Embryonic facial prominence (tissue), 1 donor: ENCODE measurements around the gene DIPK1B.

Experiments used
- DNase-seq: peaks from one replicate; pipeline ENCODE4 v3.0.0-alpha.2; 2016; ENCODE audit errors: extremely low spot score

Gene DIPK1B

GRCh38 chr9:136711751-136712689 is at the start of gene DIPK1B:
DIPK1B (plus strand) TSS chr9:136712572; CDS start chr9:136712666, 94 bp downstream.
- DNase-seq = no peak

GRCh38 chr9:136662656-136663581 is 49.5 kb upstream of the DIPK1B start, which contains the start of gene EGFL7:
EGFL7 (plus strand) TSS chr9:136662916; CDS start chr9:136668283, 5,367 bp downstream.
- no peak for DNase-seq

DNA sequence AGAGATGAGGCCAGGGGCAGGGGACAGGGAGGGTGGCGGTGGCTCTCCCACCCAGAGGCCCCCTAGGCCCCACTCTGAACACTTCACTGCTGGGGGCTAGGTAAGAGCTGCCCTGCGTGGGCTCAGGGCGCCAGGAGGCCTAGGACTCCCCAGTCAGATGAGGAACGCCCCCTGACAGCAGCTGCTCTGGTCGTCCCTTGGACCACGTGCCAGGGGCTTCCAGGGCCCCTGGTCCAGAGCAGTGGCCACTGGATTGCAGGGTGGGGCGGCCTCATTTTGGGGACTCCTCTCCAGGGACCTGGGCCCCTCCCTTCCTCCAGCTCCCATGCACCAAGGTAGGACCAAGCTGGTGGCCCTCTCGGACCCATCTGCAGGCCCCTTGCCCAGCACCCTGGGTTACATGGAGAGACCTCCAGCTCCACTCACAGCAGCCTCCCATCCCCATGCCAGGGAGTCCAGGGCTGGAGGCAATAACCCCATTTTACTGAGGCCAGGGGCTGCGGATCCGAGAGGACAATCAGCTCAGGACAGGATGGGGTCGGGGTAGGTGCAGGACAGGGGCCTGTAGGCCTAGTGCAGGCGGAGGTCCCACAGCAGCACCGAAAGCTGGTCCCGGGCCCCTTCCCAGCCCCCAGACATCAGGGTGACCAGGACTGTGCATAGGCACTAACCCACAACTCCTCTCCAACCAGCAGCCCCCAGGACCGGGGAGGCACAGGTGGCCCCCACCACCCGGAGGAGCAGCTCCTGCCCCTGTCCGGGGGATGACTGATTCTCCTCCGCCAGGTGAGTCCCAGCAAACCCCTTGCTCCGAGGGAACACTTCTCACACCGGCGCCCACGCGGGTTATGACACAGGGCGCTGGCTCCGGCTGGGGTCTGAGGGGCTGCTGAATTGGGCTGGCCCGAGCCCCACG is 48.1 kb upstream of the DIPK1B start:
- DNase-seq = no peak

DNA sequence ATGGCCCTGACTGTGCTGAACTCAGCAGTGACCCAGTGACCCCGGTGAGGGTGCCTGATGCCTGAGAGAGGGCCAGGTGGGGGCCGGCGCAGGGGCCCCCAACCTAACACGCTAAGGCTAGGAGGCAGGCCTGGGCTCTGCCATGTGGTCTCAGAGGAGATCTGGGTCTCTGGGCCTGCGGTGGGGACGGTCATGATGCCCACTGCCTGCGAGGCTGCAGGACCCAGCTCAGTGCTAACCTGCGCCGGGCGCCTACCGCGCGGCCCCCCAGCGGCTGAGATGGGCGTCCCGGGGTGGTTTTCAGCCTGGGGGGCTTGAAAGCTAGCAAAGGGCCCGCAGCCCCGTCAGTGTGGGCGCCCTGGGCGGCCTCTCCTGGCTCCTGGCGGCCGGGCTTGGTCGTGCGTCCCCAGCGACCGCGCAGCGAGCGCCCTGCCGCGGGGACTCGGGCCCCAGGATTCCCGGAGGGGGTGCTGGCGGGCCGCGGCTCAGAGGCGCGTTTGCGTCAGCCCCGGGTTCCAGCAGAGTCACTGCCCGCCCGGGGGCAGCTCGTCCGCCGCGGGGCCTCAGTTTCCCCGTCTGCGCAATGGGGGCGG is 47.2 kb upstream of the DIPK1B start:
- no peak for DNase-seq

- DNase-seq = no peak
Measured at GRCh38 chr9:136665704-136666371, 46.5 kb upstream of the DIPK1B start.

GRCh38 chr9:136666372-136667213 is 45.8 kb upstream of the DIPK1B start:
- DNase-seq = no peak

DNA sequence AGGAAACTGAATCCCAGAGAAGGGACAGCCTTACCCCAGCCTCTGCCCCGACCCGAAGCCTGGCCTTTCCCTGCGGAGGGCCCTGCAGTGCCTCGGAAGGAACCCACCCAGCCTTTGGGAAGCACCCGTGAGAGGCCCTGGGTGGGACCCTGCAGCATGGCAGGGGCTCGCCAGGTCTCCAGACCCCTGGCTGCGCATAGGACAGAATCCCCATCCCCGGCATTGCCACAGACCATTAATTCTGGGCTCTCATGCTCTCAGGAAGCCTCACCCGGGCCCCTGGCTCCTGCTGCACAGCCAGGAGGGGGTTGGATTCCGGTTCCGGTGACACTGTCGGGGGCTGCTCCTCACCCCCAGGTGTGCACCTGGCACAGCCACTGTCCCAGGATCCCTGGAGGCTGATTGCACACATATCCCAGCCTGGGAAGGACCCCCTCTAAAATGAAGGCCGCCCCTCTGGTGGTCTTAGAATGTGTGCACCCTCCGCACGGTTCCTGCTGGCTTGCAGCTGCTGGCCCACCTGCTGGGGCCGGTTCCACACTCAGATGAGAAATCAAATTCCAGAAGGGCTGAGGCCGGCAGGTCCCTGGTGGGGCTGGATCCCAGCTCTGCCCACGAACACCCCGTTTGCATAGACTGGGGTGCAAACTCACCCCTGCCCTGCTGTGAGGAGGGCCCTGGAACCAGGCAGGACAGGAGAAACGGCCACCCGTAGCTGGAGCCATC is 45.0 kb upstream of the DIPK1B start:
- no peak for DNase-seq

- no peak for DNase-seq
Measured at GRCh38 chr9:136667940-136668760, 44.2 kb upstream of the DIPK1B start.

GRCh38 chr9:136668983-136669790 is 43.2 kb upstream of the DIPK1B start:
- DNase-seq = no peak

DNA sequence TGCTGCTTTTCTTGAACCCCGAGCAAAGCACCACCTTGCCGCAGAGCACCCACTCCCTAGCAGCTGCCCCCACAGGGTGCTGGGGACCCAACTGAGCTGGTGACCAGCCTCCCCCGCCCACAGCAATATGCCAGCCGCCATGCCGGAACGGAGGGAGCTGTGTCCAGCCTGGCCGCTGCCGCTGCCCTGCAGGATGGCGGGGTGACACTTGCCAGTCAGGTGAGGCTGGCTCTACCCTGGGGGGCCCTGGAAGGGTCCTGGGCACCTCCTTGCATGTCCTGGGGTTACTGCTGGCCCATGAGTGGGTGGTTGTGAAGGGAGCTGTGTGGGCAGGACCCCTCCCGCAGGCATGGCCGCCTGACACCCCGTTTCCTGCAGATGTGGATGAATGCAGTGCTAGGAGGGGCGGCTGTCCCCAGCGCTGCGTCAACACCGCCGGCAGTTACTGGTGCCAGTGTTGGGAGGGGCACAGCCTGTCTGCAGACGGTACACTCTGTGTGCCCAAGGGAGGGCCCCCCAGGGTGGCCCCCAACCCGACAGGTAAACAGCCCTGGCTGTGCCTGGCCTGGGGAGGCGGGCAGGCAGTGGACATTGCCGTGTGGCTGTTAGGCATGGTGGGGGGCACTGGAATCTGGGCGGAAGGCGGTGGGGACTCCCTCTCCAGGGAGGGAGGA is 42.4 kb upstream of the DIPK1B start:
- DNase-seq = no peak

DNA sequence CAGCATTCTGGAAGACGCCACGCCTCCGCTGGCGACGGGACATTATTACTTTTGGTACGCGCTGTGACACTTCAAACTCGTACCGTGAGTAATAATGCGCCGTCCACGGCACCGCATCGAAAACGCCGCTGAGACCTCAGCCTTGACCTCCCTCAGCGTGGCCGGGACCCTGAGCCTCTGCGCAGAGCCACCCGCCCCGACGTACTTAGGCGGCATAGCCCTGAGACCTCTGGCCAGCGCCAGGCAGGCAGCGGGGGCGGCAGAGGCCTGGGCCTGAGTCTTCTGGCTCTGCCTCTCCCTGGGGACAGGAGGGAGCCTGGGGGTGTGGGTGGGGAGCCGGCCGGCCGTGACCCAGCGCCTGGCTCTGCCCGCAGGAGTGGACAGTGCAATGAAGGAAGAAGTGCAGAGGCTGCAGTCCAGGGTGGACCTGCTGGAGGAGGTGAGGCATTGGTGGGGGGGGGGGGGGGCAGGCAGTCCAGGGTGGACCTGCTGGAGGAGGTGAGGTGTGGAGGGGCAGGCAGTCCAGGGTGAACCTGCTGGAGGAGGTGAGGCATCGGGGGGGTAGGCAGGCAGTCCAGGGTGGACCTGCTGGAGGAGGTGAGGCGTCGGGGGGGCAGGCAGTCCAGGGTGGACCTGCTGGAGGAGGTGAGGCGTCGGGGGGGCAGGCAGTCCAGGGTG is 41.7 kb upstream of the DIPK1B start:
- no peak for DNase-seq

- no peak for DNase-seq
Measured at GRCh38 chr9:136671254-136671614, 41.1 kb upstream of the DIPK1B start.

- DNase-seq = no peak
Measured at GRCh38 chr9:136671646-136672430, 40.5 kb upstream of the DIPK1B start.

GRCh38 chr9:136672431-136673087 is 39.8 kb upstream of the DIPK1B start:
- DNase-seq = no peak
